CD4-positive, alpha-beta T cell treated with Interleukin-6 for 4 hours (primary cell): ENCODE results near the gene CCDC171.
"Not testable (repeated sequence)": the region's sequence is repeated elsewhere in the genome, so short reads cannot be mapped to it uniquely, and the experiment has no call there.

ENCODE experiments used
- DNase-seq: peaks from one replicate; pipeline ENCODE4 v3.0.0-alpha.2; 2020; ENCODE audit warnings: mixed read lengths

CCDC171 gene

GRCh38 chr9:15764131-15764530 lies 211.3 kb downstream of the CCDC171 start:
- DNase-seq = no peak

DNA sequence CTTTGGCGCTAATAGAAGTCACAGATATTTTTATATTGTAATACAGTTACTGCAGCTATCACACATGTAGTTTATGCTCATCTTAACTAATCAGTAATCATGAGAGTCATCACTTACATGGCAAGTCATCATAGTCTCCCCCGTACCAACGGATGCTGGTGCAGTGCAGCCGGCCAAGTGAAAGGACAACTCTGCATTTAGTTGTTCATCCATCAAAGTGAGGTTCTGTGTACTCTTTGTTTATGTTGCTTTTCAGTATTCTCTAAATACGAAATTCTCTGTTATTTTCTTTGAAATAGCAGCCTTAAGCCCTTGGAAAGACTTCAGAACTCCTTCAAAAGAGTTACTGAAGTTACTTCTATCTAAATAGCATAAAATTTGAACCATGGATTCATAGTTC lies 216.7 kb downstream of the CCDC171 start:
- no peak for DNase-seq

GRCh38 chr9:15778861-15779260 lies 226.0 kb downstream of the CCDC171 start:
- DNase-seq = no peak

DNA sequence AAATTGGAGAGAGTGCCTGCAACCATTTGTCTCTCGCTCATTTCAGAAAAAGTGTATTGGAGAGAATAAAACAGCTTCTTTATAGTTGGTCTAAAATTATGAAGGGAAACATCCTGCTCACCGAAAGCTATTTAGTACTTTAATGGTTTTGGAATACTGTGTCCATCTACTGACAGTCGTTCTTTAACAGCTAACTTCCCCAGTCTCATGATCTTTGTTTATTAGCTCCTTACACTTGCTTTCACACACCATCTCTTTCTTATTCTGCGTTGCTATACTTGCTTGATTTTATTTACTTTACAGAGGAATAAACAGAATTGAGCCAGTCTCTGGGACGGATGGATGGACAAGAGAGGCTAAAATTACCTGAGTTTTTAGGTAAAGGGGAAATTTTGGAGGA lies 229.3 kb downstream of the CCDC171 start:
- no peak for DNase-seq

DNA sequence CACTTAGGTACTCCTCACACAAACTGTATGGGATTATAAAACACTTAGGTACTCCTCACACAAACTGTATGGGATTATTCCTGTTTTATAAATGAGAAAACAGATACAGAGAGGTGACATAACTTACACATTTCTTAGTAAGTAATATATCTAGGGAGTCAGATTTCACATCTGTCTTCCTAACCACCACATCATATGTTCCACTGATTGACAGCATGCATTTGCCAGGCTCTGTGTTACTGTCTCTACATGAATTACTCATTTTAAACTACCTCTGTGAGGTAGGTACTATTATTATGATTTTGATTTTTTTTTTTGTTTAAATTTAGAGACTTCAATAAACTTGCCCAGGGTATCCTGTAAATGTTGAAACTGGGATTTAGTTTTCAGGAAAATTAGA lies 232.7 kb downstream of the CCDC171 start:
- no peak for DNase-seq

- DNase-seq = no peak
Measured at GRCh38 chr9:15786616-15787015, 233.8 kb downstream of the CCDC171 start.

DNA sequence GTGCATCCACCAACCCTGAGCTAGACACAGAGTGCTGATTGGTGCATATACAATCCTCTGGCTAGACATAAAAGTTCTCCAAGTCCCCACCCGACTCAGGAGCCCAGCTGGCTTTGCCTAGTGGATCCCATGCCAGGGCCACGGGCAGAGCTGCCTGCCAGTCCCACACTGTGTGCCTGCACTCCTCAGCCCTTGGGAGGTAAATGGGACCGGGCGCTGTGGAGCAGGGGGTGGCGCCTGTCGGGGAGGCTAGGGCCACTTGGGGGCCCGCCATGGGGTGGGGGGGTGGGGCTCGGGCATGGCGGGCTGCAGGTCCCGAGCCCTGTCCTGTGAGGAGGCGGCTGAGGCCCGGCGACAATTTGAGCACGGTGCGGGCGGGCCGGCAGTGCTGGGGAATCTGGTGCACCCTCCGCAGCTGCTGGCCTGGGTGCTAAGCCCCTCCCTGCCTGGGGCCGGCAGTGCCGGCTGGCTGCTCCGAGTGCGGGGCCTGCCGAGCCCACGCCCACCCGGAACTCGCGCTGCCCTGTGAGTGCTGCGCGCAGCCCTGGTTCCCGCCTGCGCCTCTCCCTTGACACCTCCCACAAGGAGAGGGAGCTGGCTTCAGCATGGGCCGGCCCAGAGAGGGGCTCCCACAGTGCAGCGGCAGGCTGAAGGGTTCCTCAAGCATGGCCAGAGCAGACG lies 257.5 kb downstream of the CCDC171 start:
- DNase-seq = not testable (repeated sequence)

- DNase-seq = no peak
Measured at GRCh38 chr9:15813076-15813475, 260.2 kb downstream of the CCDC171 start.

DNA sequence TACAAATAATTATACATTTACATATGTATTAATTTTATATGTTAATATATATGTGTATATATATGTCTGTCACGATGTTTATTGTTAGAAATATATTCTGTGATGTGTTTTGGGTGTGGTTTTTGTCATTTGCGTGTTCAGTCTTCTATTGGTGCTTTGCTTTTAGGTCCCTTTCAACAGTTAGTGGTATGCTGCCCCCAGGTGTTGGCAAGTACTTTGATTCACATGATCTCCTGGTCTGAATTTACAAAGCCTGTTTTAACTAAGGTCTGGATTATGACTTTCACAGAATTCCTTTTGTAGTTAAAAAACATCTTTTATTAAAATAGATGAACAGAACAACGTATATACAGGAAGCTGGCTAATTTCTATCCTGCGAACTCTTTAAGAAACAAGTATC lies 271.5 kb downstream of the CCDC171 start:
- DNase-seq = no peak

DNA sequence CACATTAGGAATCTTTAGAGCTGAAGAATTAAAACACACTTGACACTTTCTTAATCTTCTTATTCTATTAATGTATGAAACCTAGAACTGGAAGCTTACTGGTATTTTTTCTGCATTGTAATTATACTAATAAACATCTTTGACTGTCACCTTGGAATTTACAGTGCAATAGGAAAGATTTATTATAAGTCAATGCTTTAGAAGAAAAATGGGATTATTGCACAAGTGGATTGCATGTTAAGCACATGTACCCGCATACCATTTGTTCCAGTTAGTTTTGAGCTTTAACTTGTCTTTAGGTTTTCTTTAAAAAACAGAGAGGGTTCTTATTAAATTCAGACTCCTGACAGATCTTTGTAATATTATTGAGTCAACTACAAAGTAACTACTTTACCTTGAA lies 278.5 kb downstream of the CCDC171 start:
- DNase-seq = no peak

- DNase-seq = no peak
Measured at GRCh38 chr9:15834541-15834940, 281.7 kb downstream of the CCDC171 start.

DNA sequence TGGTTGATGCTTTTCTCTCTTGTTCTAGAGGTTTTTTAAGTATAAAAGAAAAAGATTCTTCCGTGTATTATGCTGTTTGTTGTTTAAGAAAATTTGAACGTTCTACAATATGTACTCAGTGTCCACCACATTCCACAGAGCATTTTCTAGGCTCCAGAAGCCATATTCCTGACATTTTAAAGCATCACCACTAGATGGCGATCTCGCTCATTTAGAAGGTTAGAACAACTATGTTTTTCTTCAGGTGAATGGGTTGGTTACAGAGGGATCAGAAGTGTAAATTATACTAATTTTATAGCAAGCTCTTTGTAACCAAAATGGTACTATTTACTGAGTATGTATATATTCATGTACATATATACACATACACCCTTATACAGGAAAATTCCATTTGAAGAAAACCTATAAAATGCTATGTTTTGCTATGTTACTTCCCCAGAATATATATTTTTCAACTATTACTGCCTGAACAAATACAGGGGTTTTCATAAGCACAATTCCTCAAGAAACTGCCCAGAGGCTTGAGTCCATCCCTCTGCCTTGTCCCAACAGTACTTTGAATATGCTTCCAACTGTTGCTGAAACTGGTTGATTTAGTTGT lies 284.3 kb downstream of the CCDC171 start:
- DNase-seq = peak; percentile 24

GRCh38 chr9:15842051-15842450 lies 289.2 kb downstream of the CCDC171 start:
- no peak for DNase-seq

- no peak for DNase-seq
Measured at GRCh38 chr9:15843316-15843715, 290.5 kb downstream of the CCDC171 start.

GRCh38 chr9:15843931-15844330 lies 291.1 kb downstream of the CCDC171 start:
- DNase-seq = no peak

DNA sequence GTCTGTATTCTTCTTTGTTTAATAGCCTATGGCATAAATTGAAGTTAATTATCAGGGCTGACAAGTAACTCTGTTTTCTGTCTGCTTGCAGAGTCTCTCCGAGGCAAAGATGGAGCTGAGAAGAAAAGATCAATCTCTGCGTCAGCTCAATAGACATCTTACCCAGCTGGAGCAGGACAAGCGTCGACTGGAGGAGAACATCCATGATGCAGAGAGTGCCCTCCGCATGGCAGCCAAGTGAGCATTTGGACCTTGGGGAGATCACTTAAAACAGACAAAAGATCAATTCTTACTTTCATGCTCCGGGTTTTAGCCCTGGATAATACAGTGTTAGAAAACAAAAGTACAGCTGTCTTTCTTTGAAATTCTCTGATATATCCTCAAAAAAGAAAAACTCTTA lies 293.8 kb downstream of the CCDC171 start:
- no peak for DNase-seq

- DNase-seq = no peak
Measured at GRCh38 chr9:15849871-15850270, 297.0 kb downstream of the CCDC171 start.

- no peak for DNase-seq
Measured at GRCh38 chr9:15851766-15852165, 298.9 kb downstream of the CCDC171 start.

DNA sequence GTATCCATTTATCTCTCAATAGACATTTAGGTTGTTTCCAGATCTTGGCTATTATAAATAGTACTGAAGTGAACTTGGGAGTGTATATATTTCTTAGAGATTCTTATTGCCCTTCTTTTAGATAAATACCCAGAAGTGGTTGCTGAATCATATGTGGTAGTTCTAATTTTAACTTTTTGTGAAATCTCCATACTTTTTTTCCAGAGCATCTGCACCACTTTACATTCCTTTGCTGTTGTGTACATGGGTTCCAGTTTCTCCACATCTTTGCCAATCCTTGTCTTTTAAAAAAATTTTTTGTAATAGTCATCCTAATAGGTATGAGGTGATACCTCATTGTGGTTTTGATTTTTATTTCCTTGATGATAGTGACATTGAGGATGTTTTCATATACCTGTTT lies 303.7 kb downstream of the CCDC171 start:
- no peak for DNase-seq

DNA sequence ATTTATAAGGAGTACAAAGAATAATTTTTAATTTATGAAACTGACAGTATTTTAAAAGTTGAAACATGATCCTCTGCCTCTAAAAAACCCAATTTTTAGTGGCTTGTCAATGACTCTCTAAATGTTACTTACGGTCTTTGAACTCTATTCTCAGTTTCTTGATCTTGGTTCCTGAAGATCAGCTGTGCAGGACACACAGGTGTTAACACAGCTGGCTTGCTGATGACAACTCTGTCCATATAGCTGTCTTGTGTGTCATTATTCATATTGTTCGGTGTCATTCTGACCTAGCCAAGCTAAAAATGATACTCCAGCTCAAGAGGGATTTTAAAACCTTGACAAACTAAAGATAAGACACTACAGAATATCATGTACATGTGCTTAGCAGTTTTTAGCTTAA lies 314.5 kb downstream of the CCDC171 start:
- DNase-seq = no peak

- no peak for DNase-seq
Measured at GRCh38 chr9:15867988-15868387, 315.1 kb downstream of the CCDC171 start.

GRCh38 chr9:15873573-15874177 lies 320.8 kb downstream of the CCDC171 start:
- DNase-seq = no peak

GRCh38 chr9:15882328-15882727 lies 329.5 kb downstream of the CCDC171 start:
- DNase-seq = no peak

DNA sequence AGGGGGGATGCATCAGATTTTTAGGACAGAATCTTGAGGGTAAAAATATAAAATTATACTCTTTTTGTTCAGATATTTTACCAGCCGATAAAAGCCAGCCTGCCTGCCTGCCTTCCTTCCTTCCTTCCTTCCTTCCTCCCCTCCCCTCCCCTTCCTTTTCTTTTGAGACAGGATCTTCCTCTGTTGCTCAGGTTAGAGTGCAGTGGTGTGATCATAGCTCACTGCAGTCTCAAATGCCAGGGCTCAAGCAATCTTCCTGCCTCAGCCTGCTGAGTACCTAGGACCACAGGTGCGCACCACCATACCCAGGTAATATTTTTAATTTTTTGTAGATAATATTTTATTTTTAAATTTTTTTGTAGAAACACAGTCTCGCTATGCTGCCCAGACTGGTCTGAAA lies 330.0 kb downstream of the CCDC171 start:
- no peak for DNase-seq

- no peak for DNase-seq
Measured at GRCh38 chr9:15885464-15885863, 332.6 kb downstream of the CCDC171 start.
